KOPT-K1 (cell line): ENCODE data around the gene C2CD4C.
"Not testable (repeated sequence)": the region's sequence is repeated elsewhere in the genome, so short reads cannot be mapped to it uniquely, and the experiment has no call there.

Experiments used
- H3K27ac ChIP-seq: fragments of 200-600 bp; sonication (generic); 2 replicates; pipeline ENCODE4 v1.5.1; 2016; ENCODE audit warnings: antibody characterized with exemption, mild to moderate bottlenecking, low read depth, low read length; ENCODE audit not compliant: poor library complexity, severe bottlenecking
- H3K36me3 ChIP-seq: fragments of 200-600 bp; sonication (generic); 2 replicates; pipeline ENCODE4 v1.5.1; 2017; ENCODE audit warnings: antibody characterized with exemption, mild to moderate bottlenecking, low read length, moderate library complexity; ENCODE audit not compliant: insufficient read depth
- H3K9me3 ChIP-seq: fragments of 200-600 bp; sonication (generic); 2 replicates; pipeline ENCODE4 v1.5.1; 2017; ENCODE audit warnings: antibody characterized with exemption, low read length, mild to moderate bottlenecking; ENCODE audit not compliant: insufficient read depth, poor library complexity, severe bottlenecking

Gene C2CD4C

GRCh38 chr19:411723-412355 lies 2.9 kb upstream of the C2CD4C start:
- no peak overlapping the region for H3K27ac ChIP-seq
- no peaks in the 10 kb centered on the region for H3K36me3 ChIP-seq
- no peaks in the 10 kb centered on the region for H3K9me3 ChIP-seq

- not testable (repeated sequence) for H3K9me3 ChIP-seq, H3K36me3 ChIP-seq, H3K27ac ChIP-seq
Measured at GRCh38 chr19:411121-411722, 2.3 kb upstream of the C2CD4C start.

- Histone ChIP-seq H3K36me3 (no peaks in the 10 kb centered on the region), H3K27ac (no peak overlapping the region), H3K9me3 (no peaks in the 10 kb centered on the region)
Measured at GRCh38 chr19:410243-410781, 1.4 kb upstream of the C2CD4C start.

- Histone ChIP-seq H3K36me3 (no peaks in the 10 kb centered on the region), H3K27ac (no peak overlapping the region), H3K9me3 (no peaks in the 10 kb centered on the region)
Measured at GRCh38 chr19:409516-410242, 732 bp upstream of the C2CD4C start.

GRCh38 chr19:408441-408901 lies 476 bp downstream of the C2CD4C start:
- H3K36me3 ChIP-seq = no peaks in the 10 kb centered on the region
- no peak overlapping the region for H3K27ac ChIP-seq
- H3K9me3 ChIP-seq = no peaks in the 10 kb centered on the region

- no peaks in the 10 kb centered on the region for H3K36me3 ChIP-seq
- no peaks in the 10 kb centered on the region for H3K9me3 ChIP-seq
- no peak overlapping the region for H3K27ac ChIP-seq
Measured at GRCh38 chr19:407511-408440, 1.2 kb downstream of the C2CD4C start.

GRCh38 chr19:406971-407510 lies 1.9 kb downstream of the C2CD4C start:
- Histone ChIP-seq H3K27ac (no peak overlapping the region), H3K36me3 (no peaks in the 10 kb centered on the region), H3K9me3 (no peaks in the 10 kb centered on the region)

- H3K9me3 ChIP-seq = no peaks in the 10 kb centered on the region
- H3K36me3 ChIP-seq = no peaks in the 10 kb centered on the region
- H3K27ac ChIP-seq = no peak overlapping the region
Measured at GRCh38 chr19:406135-406781, 2.7 kb downstream of the C2CD4C start.

- Histone ChIP-seq H3K36me3 (no peaks in the 10 kb centered on the region), H3K27ac (no peak overlapping the region), H3K9me3 (no peaks in the 10 kb centered on the region)
Measured at GRCh38 chr19:405121-405965, 3.6 kb downstream of the C2CD4C start.

GRCh38 chr19:403221-404027 lies 5.5 kb downstream of the C2CD4C start:
- no peaks in the 10 kb centered on the region for H3K9me3 ChIP-seq
- H3K36me3 ChIP-seq = no peaks in the 10 kb centered on the region
- no peak overlapping the region for H3K27ac ChIP-seq

- H3K36me3 ChIP-seq = no peaks in the 10 kb centered on the region
- H3K9me3 ChIP-seq = no peaks in the 10 kb centered on the region
- no peak overlapping the region for H3K27ac ChIP-seq
Measured at GRCh38 chr19:402786-403185, 6.2 kb downstream of the C2CD4C start.

- Histone ChIP-seq H3K36me3 (no peaks in the 10 kb centered on the region), H3K9me3 (no peaks in the 10 kb centered on the region), H3K27ac (no peak overlapping the region)
Measured at GRCh38 chr19:401866-402511, 7.0 kb downstream of the C2CD4C start.
